ENCODE data around the gene LUZP2.

GRCh38 chr11:24859801-24860300 is 363.0 kb downstream of the LUZP2 start:
- TF ChIP-seq CTCF (IDR thresholded peaks at IDR 0.05; ENCODE audit: low read depth, low read length, missing input control) (no peak), JUND (IDR thresholded peaks at IDR 0.05) (no peak), FOXA1 (IDR thresholded peaks at IDR 0.05) (no peak), HNF4A (conservative IDR thresholded peaks at IDR 0.05) (no peak), ATF3 (IDR thresholded peaks at IDR 0.05) (no peak), MAX (IDR thresholded peaks at IDR 0.05) (no peak), NR2F2 (IDR thresholded peaks at IDR 0.05) (no peak), RAD21 (IDR thresholded peaks at IDR 0.05) (no peak), EGR1 (IDR thresholded peaks at IDR 0.05; ENCODE audit: low read depth in 2 of 2) (no peak), GABPA (IDR thresholded peaks at IDR 0.05 in 1 of 2, conservative IDR thresholded peaks at IDR 0.05 in 1 of 2) (no peak), REST (IDR thresholded peaks at IDR 0.05) (no peak), RXRA (IDR thresholded peaks at IDR 0.05) (no peak), FOXA2 (IDR thresholded peaks at IDR 0.05) (no peak), TAF1 (conservative IDR thresholded peaks at IDR 0.05) (no peak)

All from liver (tissue), 3 donors.